ENCODE results near the gene TSPAN9. TPM values are rescaled to one million over a fixed set of nuclear protein-coding genes. Genes with fewer than 3 reads are reported as not detected.
A peak's percentile ranks its signal among the peaks of the same experiment; 100 is the strongest.

Gene TSPAN9
- total RNA-seq, 1 donor = 76.0 TPM

GRCh38 chr12:3144495-3144894 is 67.3 kb downstream of the TSPAN9 start:
- no peak for TF ChIP-seq CTCF (IDR thresholded peaks at IDR 0.05; ENCODE audit: insufficient read depth, low read depth, low read length)
- H3K4me3 ChIP-seq (ENCODE audit: low read depth, low read length) = no peak overlapping the region
- no peak for DNase-seq (ENCODE audit: low read depth)

GRCh38 chr12:3145033-3145432 is 67.9 kb downstream of the TSPAN9 start:
- H3K4me3 ChIP-seq (ENCODE audit: low read depth, low read length) = no peak overlapping the region
- DNase-seq (ENCODE audit: low read depth) = no peak
- no peak for TF ChIP-seq CTCF (IDR thresholded peaks at IDR 0.05; ENCODE audit: insufficient read depth, low read depth, low read length)

GRCh38 chr12:3145546-3146310 is 68.5 kb downstream of the TSPAN9 start:
- no peak overlapping the region for H3K4me3 ChIP-seq (ENCODE audit: low read depth, low read length)
- no peak for DNase-seq (ENCODE audit: low read depth)
- TF ChIP-seq CTCF (IDR thresholded peaks at IDR 0.05; ENCODE audit: insufficient read depth, low read depth, low read length) = no peak

GRCh38 chr12:3147260-3147659 is 70.1 kb downstream of the TSPAN9 start:
- no peak for TF ChIP-seq CTCF (IDR thresholded peaks at IDR 0.05; ENCODE audit: insufficient read depth, low read depth, low read length)
- no peak for DNase-seq (ENCODE audit: low read depth)
- H3K4me3 ChIP-seq (ENCODE audit: low read depth, low read length) = no peak overlapping the region

GRCh38 chr12:3148366-3149000 is 71.3 kb downstream of the TSPAN9 start:
- DNase-seq (ENCODE audit: low read depth) = peak; percentile 32
- TF ChIP-seq CTCF (IDR thresholded peaks at IDR 0.05; ENCODE audit: insufficient read depth, low read depth, low read length) = no peak
- H3K4me3 ChIP-seq (ENCODE audit: low read depth, low read length) = no peak overlapping the region

- DNase-seq (ENCODE audit: low read depth) = peak; percentile 33
- no peak for TF ChIP-seq CTCF (IDR thresholded peaks at IDR 0.05; ENCODE audit: insufficient read depth, low read depth, low read length)
Measured at GRCh38 chr12:3149515-3150307, 72.5 kb downstream of the TSPAN9 start.

More at GRCh38 chr12:3149515-3150307, 72.5 kb downstream of the TSPAN9 start:
- no peak overlapping the region for H3K4me3 ChIP-seq (ENCODE audit: low read depth, low read length)

All from fibroblast of villous mesenchyme (primary cell).